ENCODE results near the gene IRF2BPL. TPM values are rescaled to one million over a fixed set of nuclear protein-coding genes. Genes with fewer than 3 reads are reported as not detected.

IRF2BPL gene
- total RNA-seq, 1 experiment from 2014 or later: 74.6 TPM

DNA sequence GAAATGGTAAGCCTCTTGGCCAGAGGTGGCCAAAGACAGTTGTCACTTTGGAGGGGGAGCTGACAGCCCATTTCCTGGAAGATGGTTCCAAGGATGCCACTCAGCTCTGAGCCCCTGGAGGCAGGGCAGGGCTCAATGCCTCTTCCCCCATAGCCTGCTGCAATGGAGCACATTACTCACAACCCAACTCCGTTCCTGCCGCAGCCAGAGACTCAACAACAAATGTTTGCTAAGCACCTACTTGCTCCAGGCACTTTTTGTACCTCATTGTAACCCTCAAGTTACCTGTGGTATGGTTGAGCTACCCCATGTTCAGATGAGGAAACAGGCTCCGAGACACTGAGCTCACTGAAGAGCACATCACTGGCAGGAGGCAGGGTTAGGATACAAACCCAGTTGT, 19.5 kb downstream of the IRF2BPL start:
- H3K4me2 ChIP-seq (ENCODE audit: low read length): no peak overlapping the region

More for the DNA sequence above, 19.5 kb downstream of the IRF2BPL start:
- ATAC-seq: no peak
- ChIA-PET POLR2A (interaction anchor here (0.9 to 1.5 kb wide), 4 partner anchors 13 to 62 kb away, joined by 3 to 6 read pairs (median 4); no protein-coding TSS in a partner anchor), CTCF (no interaction called here), RAD21 (ENCODE audit: low non-redundant PET in 1 of 2, low total read pairs in 2 of 2, uncharacterized antibody in 2 of 2, unreplicated experiment in 2 of 2) (no interaction called here)
- no peak for DNase-seq (ENCODE audit: low read depth, low spot score)
- Histone ChIP-seq H3K27me3 (ENCODE audit: insufficient read depth, low read length) (no peaks in the 10 kb centered on the region), H2AFZ (ENCODE audit: low read depth, low read length, poor library complexity, severe bottlenecking) (no peak overlapping the region), H3K9me3 (ENCODE audit: control insufficient read depth in 1 of 2, insufficient read depth in 1 of 2, low read depth in 1 of 2, low read length in 2 of 2) (no peaks in the 10 kb centered on the region), H3K36me3 (ENCODE audit: control insufficient read depth in 1 of 2, insufficient read depth in 2 of 2, low read length in 2 of 2) (no peaks in the 10 kb centered on the region), H3K9ac (ENCODE audit: low read length) (no peak overlapping the region), H4K20me1 (ENCODE audit: insufficient read depth) (no peaks in the 10 kb centered on the region), H3K4me3 (replicated peaks in 1 of 2; ENCODE audit: low read depth in 1 of 2, low read length in 2 of 2) (no peak overlapping the region), H3K79me2 (ENCODE audit: insufficient read depth, low read length) (no peaks in the 10 kb centered on the region), H3K27ac (ENCODE audit: low read depth, low read length) (no peak overlapping the region; the same call in 1 of the 2 replicates), H3K4me1 (ENCODE audit: control insufficient read depth in 1 of 2, insufficient read depth in 2 of 2, low read length in 2 of 2) (peaks cover 50 to 57% of the 10 kb centered on the region in 2 experiments), H3K9me2 (ENCODE audit: insufficient read depth) (no peaks in the 10 kb centered on the region)
- TF ChIP-seq ZBTB33 (IDR thresholded peaks at IDR 0.05; ENCODE audit: extremely low read depth, insufficient replicate concordance, low read length): no peak
- TF ChIP-seq, protein P1, sequence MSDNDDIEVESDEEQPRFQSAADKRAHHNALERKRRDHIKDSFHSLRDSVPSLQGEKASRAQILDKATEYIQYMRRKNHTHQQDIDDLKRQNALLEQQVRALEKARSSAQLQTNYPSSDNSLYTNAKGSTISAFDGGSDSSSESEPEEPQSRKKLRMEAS (IDR thresholded peaks at IDR 0.05): no peak
- no peak for TF ChIP-seq POLR2AphosphoS5 (IDR thresholded peaks at IDR 0.05; ENCODE audit: low read depth, low read length)
- TF ChIP-seq EZH2 (IDR thresholded peaks at IDR 0.05): no peak
- TF ChIP-seq FOSL1 (IDR thresholded peaks at IDR 0.05; ENCODE audit: low read depth): no peak
- TF ChIP-seq EZH2phosphoT487 (IDR thresholded peaks at IDR 0.05; ENCODE audit: borderline replicate concordance): no peak
- BruUV-seq (replicated peaks): no TSS peak
- intact Hi-C loops (cut with micrococcal nuclease): no loop called here
